Hepatocyte (in vitro differentiated cells): ENCODE measurements around the gene GLYATL3.

ENCODE experiments used
- EZH2 ChIP-seq: fragments of 200-600 bp; sonication (generic); IDR thresholded peaks from 2 replicates; pipeline ENCODE4 v1.6.1; 2016; ENCODE audit warnings: antibody characterized with exemption, mild to moderate bottlenecking, borderline replicate concordance
- EZH2phosphoT487 ChIP-seq: fragments of 200-600 bp; sonication (generic); IDR thresholded peaks from one replicate; pipeline ENCODE4 v1.6.1; 2018; ENCODE audit warnings: antibody characterized with exemption, mild to moderate bottlenecking, low read depth, moderate library complexity; ENCODE audit not compliant: unreplicated experiment, severe bottlenecking
- TF ChIP-seq, protein P1 (sequence below): fragments of 200-600 bp; sonication (generic); IDR thresholded peaks from 2 replicates; pipeline ENCODE4 v1.5.1; 2016; ENCODE audit warnings: antibody characterized with exemption, mild to moderate bottlenecking; ENCODE audit not compliant: poor library complexity

DNA sequence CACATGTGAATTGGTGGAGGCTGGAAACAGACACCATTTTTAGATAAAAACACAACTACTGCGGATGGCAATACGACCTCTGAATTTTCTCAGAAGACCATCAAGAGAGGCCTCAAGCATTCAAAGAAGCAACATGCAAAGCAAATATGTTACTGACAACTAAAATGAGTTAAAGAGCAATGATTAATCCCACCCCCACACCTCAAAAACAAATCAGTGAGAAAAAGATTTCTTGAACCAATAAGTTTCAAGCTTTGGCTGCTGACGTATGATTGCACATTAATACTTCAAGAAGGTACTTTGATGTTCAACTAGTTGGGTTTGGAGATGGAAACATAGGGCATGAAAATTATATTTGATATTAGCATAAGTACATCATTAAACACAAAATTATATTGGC lies 37.7 kb upstream of the GLYATL3 start:
- TF ChIP-seq, protein P1, sequence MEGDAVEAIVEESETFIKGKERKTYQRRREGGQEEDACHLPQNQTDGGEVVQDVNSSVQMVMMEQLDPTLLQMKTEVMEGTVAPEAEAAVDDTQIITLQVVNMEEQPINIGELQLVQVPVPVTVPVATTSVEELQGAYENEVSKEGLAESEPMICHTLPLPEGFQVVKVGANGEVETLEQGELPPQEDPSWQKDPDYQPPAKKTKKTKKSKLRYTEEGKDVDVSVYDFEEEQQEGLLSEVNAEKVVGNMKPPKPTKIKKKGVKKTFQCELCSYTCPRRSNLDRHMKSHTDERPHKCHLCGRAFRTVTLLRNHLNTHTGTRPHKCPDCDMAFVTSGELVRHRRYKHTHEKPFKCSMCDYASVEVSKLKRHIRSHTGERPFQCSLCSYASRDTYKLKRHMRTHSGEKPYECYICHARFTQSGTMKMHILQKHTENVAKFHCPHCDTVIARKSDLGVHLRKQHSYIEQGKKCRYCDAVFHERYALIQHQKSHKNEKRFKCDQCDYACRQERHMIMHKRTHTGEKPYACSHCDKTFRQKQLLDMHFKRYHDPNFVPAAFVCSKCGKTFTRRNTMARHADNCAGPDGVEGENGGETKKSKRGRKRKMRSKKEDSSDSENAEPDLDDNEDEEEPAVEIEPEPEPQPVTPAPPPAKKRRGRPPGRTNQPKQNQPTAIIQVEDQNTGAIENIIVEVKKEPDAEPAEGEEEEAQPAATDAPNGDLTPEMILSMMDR = no peak
- TF ChIP-seq EZH2 (no peak), EZH2phosphoT487 (no peak)
